ENCODE results near the gene SETDB1.

SETDB1 gene

DNA sequence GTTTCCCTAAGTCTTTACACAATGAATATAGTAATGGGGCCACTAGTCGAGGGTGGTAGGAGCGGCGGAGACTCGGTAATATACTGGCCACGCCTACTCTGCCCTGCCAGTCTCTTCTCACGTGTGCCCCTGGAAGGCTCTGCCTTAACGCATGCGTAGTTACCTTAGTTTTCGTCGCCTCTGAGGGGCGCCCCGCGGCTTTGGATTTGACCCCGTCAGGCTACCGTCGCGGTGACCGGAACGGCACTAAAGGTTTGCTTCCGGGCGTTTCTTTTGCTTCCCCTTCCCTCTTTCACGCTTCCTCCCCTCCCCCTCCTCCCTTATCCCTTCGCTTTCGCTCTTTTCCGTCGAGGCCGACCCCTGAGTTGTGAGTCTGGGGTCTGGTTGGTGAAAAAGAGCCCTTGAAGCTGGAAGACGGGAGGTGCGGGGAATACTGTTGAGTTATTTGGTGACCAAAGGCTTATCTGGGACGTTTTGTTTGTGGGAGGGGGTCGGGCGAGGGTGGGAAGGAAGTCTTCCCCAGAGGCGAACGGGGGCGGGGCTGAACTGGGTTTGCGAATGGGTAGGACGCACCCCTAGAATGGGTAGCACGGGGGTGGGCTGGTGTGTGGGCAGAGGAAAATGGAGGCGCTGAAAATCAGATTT, at the start of gene SETDB1 (continued):
- TF ChIP-seq ZNF514 (tag by site-specific recombination; IDR thresholded peaks at IDR 0.05) (no peak), SP2 (tag by site-specific recombination; IDR thresholded peaks at IDR 0.05) (peak; percentile 82), GLI4 (tag by site-specific recombination; IDR thresholded peaks at IDR 0.05) (no peak), ZBTB17 (tag by site-specific recombination; IDR thresholded peaks at IDR 0.05) (peak; percentile 93), REPIN1 (tag by site-specific recombination; IDR thresholded peaks at IDR 0.05; ENCODE audit: low read depth) (no peak), ZNF830 (tag by site-specific recombination; IDR thresholded peaks at IDR 0.05; ENCODE audit: low read depth) (no peak), ZNF776 (tag by site-specific recombination; IDR thresholded peaks at IDR 0.05; ENCODE audit: borderline replicate concordance) (no peak), ZNF549 (tag by site-specific recombination; IDR thresholded peaks at IDR 0.05) (no peak), ZNF140 (tag by site-specific recombination; IDR thresholded peaks at IDR 0.05) (no peak), BCL11B (tag by site-specific recombination; IDR thresholded peaks at IDR 0.05; ENCODE audit: low read depth) (peak; percentile 88), ZNF791 (tag by site-specific recombination; IDR thresholded peaks at IDR 0.05) (no peak), ZNF404 (tag by site-specific recombination; IDR thresholded peaks at IDR 0.05) (no peak), HOXC10 (CRISPR knock-in tag; IDR thresholded peaks at IDR 0.05) (no peak), MZF1 (tag by site-specific recombination; IDR thresholded peaks at IDR 0.05; ENCODE audit: borderline replicate concordance) (peak; percentile 64; the same call in 1 of the 2 replicates), ZNF341 (tag by site-specific recombination; IDR thresholded peaks at IDR 0.05; ENCODE audit: low read depth) (peak; percentile 88), ZNF138 (tag by site-specific recombination; IDR thresholded peaks at IDR 0.05; ENCODE audit: borderline replicate concordance) (no peak), ZNF416 (tag by site-specific recombination; IDR thresholded peaks at IDR 0.05) (no peak), ZBTB7A (tag by site-specific recombination; IDR thresholded peaks at IDR 0.05; ENCODE audit: low read depth) (peak; percentile 63; the same call in 1 of the 2 replicates), BCL11A (tag by site-specific recombination; IDR thresholded peaks at IDR 0.05; ENCODE audit: low read depth) (peak; percentile 87), OVOL3 (tag by site-specific recombination; IDR thresholded peaks at IDR 0.05) (no peak), ZNF624 (tag by site-specific recombination; IDR thresholded peaks at IDR 0.05) (no peak), SCRT1 (tag by site-specific recombination; IDR thresholded peaks at IDR 0.05; ENCODE audit: borderline replicate concordance) (no peak), ZNF221 (tag by site-specific recombination; IDR thresholded peaks at IDR 0.05; ENCODE audit: borderline replicate concordance) (no peak), ZNF654 (tag by site-specific recombination; IDR thresholded peaks at IDR 0.05; ENCODE audit: low read depth) (no peak), ZNF16 (tag by site-specific recombination; IDR thresholded peaks at IDR 0.05; ENCODE audit: low read depth) (no peak), ZNF560 (tag by site-specific recombination; IDR thresholded peaks at IDR 0.05; ENCODE audit: borderline replicate concordance) (no peak), ZXDB (tag by site-specific recombination; IDR thresholded peaks at IDR 0.05) (peak; percentile 98)
- TF ChIP-seq, protein P1, sequence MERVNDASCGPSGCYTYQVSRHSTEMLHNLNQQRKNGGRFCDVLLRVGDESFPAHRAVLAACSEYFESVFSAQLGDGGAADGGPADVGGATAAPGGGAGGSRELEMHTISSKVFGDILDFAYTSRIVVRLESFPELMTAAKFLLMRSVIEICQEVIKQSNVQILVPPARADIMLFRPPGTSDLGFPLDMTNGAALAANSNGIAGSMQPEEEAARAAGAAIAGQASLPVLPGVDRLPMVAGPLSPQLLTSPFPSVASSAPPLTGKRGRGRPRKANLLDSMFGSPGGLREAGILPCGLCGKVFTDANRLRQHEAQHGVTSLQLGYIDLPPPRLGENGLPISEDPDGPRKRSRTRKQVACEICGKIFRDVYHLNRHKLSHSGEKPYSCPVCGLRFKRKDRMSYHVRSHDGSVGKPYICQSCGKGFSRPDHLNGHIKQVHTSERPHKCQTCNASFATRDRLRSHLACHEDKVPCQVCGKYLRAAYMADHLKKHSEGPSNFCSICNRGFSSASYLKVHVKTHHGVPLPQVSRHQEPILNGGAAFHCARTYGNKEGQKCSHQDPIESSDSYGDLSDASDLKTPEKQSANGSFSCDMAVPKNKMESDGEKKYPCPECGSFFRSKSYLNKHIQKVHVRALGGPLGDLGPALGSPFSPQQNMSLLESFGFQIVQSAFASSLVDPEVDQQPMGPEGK (tag by site-specific recombination; IDR thresholded peaks at IDR 0.05), result peak; percentile 95
- TF ChIP-seq, protein P2, sequence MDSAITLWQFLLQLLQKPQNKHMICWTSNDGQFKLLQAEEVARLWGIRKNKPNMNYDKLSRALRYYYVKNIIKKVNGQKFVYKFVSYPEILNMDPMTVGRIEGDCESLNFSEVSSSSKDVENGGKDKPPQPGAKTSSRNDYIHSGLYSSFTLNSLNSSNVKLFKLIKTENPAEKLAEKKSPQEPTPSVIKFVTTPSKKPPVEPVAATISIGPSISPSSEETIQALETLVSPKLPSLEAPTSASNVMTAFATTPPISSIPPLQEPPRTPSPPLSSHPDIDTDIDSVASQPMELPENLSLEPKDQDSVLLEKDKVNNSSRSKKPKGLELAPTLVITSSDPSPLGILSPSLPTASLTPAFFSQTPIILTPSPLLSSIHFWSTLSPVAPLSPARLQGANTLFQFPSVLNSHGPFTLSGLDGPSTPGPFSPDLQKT (IDR thresholded peaks at IDR 0.05; ENCODE audit: borderline replicate concordance, low read depth, low read length), result no peak
- TF ChIP-seq, protein P3, sequence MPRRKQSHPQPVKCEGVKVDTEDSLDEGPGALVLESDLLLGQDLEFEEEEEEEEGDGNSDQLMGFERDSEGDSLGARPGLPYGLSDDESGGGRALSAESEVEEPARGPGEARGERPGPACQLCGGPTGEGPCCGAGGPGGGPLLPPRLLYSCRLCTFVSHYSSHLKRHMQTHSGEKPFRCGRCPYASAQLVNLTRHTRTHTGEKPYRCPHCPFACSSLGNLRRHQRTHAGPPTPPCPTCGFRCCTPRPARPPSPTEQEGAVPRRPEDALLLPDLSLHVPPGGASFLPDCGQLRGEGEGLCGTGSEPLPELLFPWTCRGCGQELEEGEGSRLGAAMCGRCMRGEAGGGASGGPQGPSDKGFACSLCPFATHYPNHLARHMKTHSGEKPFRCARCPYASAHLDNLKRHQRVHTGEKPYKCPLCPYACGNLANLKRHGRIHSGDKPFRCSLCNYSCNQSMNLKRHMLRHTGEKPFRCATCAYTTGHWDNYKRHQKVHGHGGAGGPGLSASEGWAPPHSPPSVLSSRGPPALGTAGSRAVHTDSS (tag by site-specific recombination; IDR thresholded peaks at IDR 0.05), result no peak
- TF ChIP-seq, protein P4, sequence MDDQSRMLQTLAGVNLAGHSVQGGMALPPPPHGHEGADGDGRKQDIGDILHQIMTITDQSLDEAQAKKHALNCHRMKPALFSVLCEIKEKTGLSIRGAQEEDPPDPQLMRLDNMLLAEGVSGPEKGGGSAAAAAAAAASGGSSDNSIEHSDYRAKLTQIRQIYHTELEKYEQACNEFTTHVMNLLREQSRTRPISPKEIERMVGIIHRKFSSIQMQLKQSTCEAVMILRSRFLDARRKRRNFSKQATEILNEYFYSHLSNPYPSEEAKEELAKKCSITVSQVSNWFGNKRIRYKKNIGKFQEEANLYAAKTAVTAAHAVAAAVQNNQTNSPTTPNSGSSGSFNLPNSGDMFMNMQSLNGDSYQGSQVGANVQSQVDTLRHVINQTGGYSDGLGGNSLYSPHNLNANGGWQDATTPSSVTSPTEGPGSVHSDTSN (CRISPR knock-in tag; IDR thresholded peaks at IDR 0.05), result no peak
- TF ChIP-seq, protein P5, sequence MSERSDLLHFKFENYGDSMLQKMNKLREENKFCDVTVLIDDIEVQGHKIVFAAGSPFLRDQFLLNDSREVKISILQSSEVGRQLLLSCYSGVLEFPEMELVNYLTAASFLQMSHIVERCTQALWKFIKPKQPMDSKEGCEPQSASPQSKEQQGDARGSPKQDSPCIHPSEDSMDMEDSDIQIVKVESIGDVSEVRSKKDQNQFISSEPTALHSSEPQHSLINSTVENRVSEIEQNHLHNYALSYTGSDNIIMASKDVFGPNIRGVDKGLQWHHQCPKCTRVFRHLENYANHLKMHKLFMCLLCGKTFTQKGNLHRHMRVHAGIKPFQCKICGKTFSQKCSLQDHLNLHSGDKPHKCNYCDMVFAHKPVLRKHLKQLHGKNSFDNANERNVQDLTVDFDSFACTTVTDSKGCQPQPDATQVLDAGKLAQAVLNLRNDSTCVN (tag by site-specific recombination; optimal IDR thresholded peaks at IDR 0.05), result peak; percentile 10
- TF ChIP-seq, protein P6, sequence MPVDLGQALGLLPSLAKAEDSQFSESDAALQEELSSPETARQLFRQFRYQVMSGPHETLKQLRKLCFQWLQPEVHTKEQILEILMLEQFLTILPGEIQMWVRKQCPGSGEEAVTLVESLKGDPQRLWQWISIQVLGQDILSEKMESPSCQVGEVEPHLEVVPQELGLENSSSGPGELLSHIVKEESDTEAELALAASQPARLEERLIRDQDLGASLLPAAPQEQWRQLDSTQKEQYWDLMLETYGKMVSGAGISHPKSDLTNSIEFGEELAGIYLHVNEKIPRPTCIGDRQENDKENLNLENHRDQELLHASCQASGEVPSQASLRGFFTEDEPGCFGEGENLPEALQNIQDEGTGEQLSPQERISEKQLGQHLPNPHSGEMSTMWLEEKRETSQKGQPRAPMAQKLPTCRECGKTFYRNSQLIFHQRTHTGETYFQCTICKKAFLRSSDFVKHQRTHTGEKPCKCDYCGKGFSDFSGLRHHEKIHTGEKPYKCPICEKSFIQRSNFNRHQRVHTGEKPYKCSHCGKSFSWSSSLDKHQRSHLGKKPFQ (tag by site-specific recombination; IDR thresholded peaks at IDR 0.05), result peak; percentile 55; the same call in 1 of the 2 replicates

Data from HEK293 (cell line).